ENCODE measurements around the gene CNTNAP2.

Gene CNTNAP2

GRCh38 chr7:148129023-148129422 lies 2012.4 kb downstream of the CNTNAP2 start:
- no peak for DNase-seq

DNA sequence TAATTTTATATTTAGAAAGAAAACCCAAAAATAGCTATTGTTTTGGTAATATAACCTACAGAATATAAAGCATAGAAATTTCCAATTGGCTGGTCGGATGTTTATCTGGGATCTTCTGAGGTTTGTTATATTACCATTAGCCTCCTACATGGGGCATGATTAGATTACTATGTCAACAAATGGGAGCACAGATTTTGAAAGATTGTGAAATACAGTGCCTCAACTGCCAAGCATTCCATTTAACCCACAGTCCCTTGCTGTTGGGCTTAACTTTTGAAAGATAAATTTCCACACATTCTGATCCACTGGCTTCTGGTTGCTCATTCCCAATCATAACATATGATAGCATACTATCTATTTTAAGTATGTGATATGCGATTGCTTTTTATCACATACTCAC lies 2018.5 kb downstream of the CNTNAP2 start:
- DNase-seq, result no peak

DNA sequence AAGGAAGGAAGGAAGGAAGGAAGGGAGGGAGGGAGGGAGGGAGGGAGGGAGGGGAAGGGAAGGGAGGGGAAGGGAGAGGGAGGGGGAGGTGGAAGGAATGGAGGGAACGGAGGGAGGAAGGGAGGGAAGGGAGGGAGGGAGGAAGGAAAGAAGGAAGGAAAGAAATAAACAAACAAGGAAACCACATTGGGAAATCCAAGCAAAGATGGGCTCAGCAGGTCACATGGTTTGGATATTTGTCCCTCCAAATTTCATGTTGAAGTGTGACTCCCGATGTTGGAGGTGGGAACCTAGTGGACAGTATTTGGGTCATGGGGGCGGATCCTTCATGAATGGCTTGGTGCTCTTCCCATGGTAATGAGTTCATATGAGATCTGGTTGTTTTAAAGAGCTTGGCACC lies 2019.4 kb downstream of the CNTNAP2 start:
- no peak for DNase-seq

GRCh38 chr7:148142660-148143248 lies 2026.2 kb downstream of the CNTNAP2 start:
- DNase-seq, result peak; percentile 42 to 68

- no peak for DNase-seq
Observed at GRCh38 chr7:148144827-148145226, 2028.2 kb downstream of the CNTNAP2 start.

DNA sequence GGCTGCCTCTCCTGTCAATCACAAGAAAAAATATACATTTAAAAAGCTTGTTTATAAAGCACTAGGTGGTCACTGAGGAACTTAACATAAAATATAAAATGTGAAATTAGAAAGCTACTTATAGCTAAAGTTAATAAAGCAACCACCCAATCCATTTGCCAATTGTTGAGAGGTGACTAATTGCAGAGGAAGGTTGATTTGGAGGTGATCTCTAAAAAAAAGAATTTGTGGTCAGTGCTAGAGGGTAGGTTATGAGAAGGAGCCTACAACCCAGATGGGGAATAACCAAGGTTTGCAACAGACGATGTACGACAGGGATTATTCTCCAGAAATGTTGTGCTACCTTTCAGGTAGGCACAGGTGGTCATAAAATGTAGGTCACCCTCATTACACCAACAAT lies 2029.7 kb downstream of the CNTNAP2 start:
- DNase-seq, result no peak

- DNase-seq, result no peak
Observed at GRCh38 chr7:148147438-148147837, 2030.8 kb downstream of the CNTNAP2 start.

GRCh38 chr7:148148456-148148855 lies 2031.9 kb downstream of the CNTNAP2 start:
- DNase-seq, result no peak

- DNase-seq, result no peak
Observed at GRCh38 chr7:148149730-148150129, 2033.1 kb downstream of the CNTNAP2 start.

- DNase-seq, result peak in 1 of 2 experiments; percentile 20
Observed at GRCh38 chr7:148151778-148152177, 2035.2 kb downstream of the CNTNAP2 start.

GRCh38 chr7:148153616-148154284 lies 2037.1 kb downstream of the CNTNAP2 start:
- DNase-seq, result no peak

GRCh38 chr7:148155000-148155399 lies 2038.4 kb downstream of the CNTNAP2 start:
- no peak for DNase-seq

GRCh38 chr7:148155826-148156225 lies 2039.2 kb downstream of the CNTNAP2 start:
- no peak for DNase-seq

DNA sequence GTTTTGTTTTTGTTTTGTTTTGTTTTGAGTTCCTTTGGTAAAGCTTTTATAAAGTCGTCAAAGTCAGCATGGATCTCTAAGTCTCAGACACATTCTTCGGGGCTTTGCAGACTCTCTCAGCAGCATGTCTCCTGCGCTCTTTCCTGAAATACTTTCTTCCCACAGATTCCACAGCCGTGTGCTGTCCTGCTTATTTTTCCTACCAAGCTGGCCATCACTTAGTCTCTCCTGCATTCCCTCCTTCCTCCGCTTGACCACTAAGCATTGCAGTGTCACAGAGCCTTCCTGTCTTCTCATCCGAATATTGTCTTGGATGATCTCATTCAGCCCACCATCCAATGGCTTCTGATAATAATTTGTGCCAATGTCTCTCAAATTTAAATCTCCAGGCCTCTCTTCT lies 2039.6 kb downstream of the CNTNAP2 start:
- DNase-seq, result no peak

- DNase-seq, result no peak
Observed at GRCh38 chr7:148159331-148159730, 2042.7 kb downstream of the CNTNAP2 start.

DNA sequence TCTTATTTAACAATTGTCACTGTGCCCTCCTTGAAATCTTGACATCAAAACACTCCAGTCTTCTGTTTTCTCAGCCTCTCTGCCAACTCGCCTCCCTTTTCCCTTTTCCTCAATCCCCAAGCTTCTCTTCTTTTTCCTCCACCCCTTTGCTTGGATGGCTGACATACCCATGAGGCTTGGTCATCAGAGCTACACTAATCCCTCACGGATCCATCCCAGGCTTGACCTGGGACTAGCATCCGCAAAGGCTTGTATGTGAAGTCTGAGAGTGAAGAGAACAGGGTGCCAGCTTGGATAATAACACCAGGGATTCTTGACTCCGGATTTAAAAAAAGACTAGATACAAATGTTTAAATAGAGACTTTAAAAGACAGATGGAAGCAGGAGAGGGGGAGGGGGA lies 2045.2 kb downstream of the CNTNAP2 start:
- no peak for DNase-seq

GRCh38 chr7:148162808-148163207 lies 2046.2 kb downstream of the CNTNAP2 start:
- no peak for DNase-seq

GRCh38 chr7:148163246-148163645 lies 2046.6 kb downstream of the CNTNAP2 start:
- DNase-seq, result no peak

DNA sequence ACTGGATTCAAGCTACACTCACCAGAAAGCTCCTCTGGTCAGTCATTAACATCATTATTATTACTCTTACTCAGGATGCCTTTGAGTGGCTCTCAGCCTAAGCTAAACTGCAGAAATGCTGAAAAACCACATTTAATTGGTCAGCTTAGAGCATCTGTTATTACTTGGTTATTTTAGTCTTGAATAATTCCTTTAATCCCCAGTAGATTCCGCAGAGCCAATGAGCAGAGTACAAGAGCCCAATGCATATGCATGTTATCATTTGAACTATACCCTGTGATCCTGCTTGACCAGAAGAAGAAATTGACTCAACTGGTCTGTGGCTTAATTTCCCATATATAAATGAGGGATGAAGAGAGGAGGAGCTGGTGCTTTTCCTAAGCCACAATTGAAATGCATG lies 2056.3 kb downstream of the CNTNAP2 start:
- peak; percentile 52 to 80 for DNase-seq

DNA sequence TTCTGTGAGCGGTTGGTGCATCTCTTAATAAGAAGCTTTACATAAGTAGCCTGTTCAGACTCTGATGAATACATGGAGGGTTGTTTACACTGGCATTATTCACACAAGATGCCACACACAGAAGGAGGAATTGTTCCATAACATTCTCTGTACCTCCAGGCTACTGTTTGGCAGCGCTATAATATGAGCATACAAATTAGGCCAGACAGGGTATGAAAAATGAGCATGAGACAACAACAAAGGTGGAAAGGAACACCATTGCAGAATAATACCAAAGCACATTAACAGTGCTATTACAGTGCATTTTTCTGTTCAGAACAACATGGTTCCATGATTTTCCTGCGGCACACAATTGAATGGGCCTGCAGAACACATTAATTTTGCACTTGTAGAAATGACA lies 2056.8 kb downstream of the CNTNAP2 start:
- DNase-seq, result no peak

- no peak for DNase-seq
Observed at GRCh38 chr7:148174376-148174775, 2057.8 kb downstream of the CNTNAP2 start.

DNA sequence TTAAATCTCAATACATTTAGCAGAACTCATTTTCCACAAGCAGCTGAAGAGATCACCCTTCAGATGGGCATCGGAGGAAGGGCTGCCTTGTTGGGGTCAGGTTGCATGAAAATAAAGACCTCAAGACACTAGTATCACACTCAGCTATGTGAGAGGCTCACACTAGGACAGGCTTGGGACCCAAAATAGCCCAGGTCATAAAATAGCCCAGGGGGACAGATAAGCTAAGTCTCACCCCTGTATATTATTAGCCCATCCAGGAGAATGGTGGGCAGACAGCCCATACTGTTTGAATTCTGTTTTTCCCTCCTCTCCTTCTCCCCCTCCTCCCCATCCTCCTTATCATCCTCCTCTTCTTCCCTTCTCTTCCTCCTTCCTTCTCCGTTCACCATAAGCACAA lies 2058.9 kb downstream of the CNTNAP2 start:
- DNase-seq, result no peak

GRCh38 chr7:148177972-148178371 lies 2061.4 kb downstream of the CNTNAP2 start:
- no peak for DNase-seq

- DNase-seq, result no peak
Observed at GRCh38 chr7:148180075-148180474, 2063.5 kb downstream of the CNTNAP2 start.

DNA sequence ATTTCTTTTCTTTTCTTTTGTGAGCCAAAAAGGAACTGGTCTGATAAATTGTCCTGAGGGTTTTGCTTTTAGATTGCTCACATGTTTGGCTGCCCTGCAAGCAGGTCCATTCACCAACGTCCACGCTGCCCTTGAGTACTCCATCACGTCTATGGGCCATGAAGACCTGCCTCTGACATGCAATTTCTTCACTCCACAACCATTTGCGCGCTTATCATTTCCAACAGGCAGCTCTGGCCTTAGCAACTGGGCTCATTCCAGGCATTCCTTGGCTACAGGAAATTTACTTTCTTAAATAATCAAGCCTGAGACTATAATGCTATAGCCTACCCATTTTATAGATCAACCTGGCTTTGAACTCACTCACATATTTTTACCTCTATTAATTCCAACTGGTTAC lies 2065.7 kb downstream of the CNTNAP2 start:
- DNase-seq, result no peak

Data from NCI-H524 (cell line).